Panc1 (cell line): ENCODE measurements around the gene EHD1. TPM values are rescaled to one million over a fixed set of nuclear protein-coding genes. Genes with fewer than 3 reads are reported as not detected.

Experiments used
- ATAC-seq: fragments of 200-7000 bp; cut with Tn5 transposase; 2 replicates; pipeline ENCODE4 v1.9.1; 2020; ENCODE audit warnings: mild to moderate bottlenecking, moderate library complexity
- BruUV-seq: library from RNA; stranded (reverse); fragments of 400-500 nt; replicated peaks from 2 replicates; lab custom pipeline; 2021; lab: Mats Ljungman, UMichigan
- CTCF ChIA-PET: fragments of 300-600 bp; sonication (Branson Sonifier 250); formaldehyde crosslinking; loops from one replicate; lab custom pipeline; 2022; ENCODE audit warnings: antibody characterized with exemption; lab: Charles Lee
- POLR2A ChIA-PET: fragments of 300-600 bp; sonication (Branson Sonifier 250); formaldehyde crosslinking; loops from one replicate; lab custom pipeline; 2022; ENCODE audit warnings: antibody characterized with exemption; lab: Charles Lee
- DNase-seq: peaks from one replicate; pipeline ENCODE4 v3.0.0-alpha.2; 2010; ENCODE audit warnings: low read depth, low spot score
- H3K27ac ChIP-seq: 2 replicates; pipeline ENCODE4 v1.5.1; 2011; ENCODE audit warnings: mild to moderate bottlenecking, low read length, inconsistent platforms
- H3K27me3 ChIP-seq: fragments of 200-500 bp; sonication (Bioruptor generic); 2 replicates; pipeline ENCODE4 v1.6.0; 2014; ENCODE audit warnings: low read length, inconsistent platforms; ENCODE audit not compliant: control insufficient read depth, insufficient read depth
- H3K36me3 ChIP-seq: fragments of 200-500 bp; sonication (Bioruptor generic); 2 replicates; pipeline ENCODE4 v1.5.1; 2014; ENCODE audit warnings: inconsistent platforms, mild to moderate bottlenecking, low read length, moderate library complexity; ENCODE audit not compliant: control insufficient read depth, insufficient read depth
- H3K4me1 ChIP-seq: 2 replicates; pipeline ENCODE4 v1.5.1; 2011; ENCODE audit warnings: inconsistent platforms, mild to moderate bottlenecking, low read length, moderate library complexity; ENCODE audit not compliant: control insufficient read depth, insufficient read depth
- H3K4me3 ChIP-seq, 2 experiments: 2 replicates each; pipeline ENCODE4 v1.5.1; 2011 to 2012; ENCODE audit warnings: low read depth in 2 of 2, low read length in 2 of 2, mild to moderate bottlenecking in 2 of 2, inconsistent platforms in 1 of 2, moderate library complexity in 1 of 2
- H3K9me3 ChIP-seq: fragments of 200-500 bp; sonication (Bioruptor generic); 2 replicates; pipeline ENCODE4 v1.5.1; 2014; ENCODE audit warnings: low read depth, mild to moderate bottlenecking, inconsistent platforms, low read length, moderate library complexity; ENCODE audit not compliant: control insufficient read depth, insufficient read depth
- CTCF ChIP-seq: fragments of 450-650 bp; IDR thresholded peaks from 2 replicates; pipeline ENCODE4 v1.5.1; 2017; ENCODE audit warnings: mild to moderate bottlenecking
- POLR2AphosphoS5 ChIP-seq: IDR thresholded peaks from 2 replicates; pipeline ENCODE4 v1.6.1; 2012; ENCODE audit warnings: mild to moderate bottlenecking, low read depth, low read length, moderate library complexity
- REST ChIP-seq, 2 experiments: IDR thresholded peaks; 2 replicates each; pipeline ENCODE4 v1.6.1; 2011 to 2012; ENCODE audit warnings: low read depth in 2 of 2, control low read depth in 1 of 2, low read length in 1 of 2, mild to moderate bottlenecking in 1 of 2, moderate library complexity in 1 of 2; ENCODE audit not compliant: insufficient read depth in 1 of 2
- SIN3A ChIP-seq: IDR thresholded peaks from 2 replicates; pipeline ENCODE4 v1.6.1; 2012; ENCODE audit warnings: low read depth, mild to moderate bottlenecking, low read length, moderate library complexity, borderline replicate concordance; ENCODE audit not compliant: insufficient read depth
- TCF7L2 ChIP-seq: IDR thresholded peaks from 2 replicates; pipeline ENCODE4 v1.6.1; 2011; ENCODE audit warnings: mild to moderate bottlenecking, low read depth, low read length, inconsistent platforms
- in situ Hi-C: cut with HindIII; loops from 2 replicates; pipeline ENCODE4 v1.10.0; 2016; ENCODE audit warnings: low sequenced_read_pairs, low pct_unique_long_range_greater_than_20kb
- intact Hi-C: fragments of 100-400 bp; cut with micrococcal nuclease; formaldehyde crosslinking; loops from one replicate; pipeline ENCODE4 v1.10.0; 2022; ENCODE audit not compliant: unreplicated experiment
- total RNA-seq: library from RNA; stranded (reverse); gene quantifications from one replicate; pipeline ENCODE4 v1.2.1, GENCODE V29; 2021; ENCODE audit not compliant: unreplicated experiment

The EHD1 gene
- total RNA-seq, 1 experiment from 2014 or later, result 186 TPM

DNA sequence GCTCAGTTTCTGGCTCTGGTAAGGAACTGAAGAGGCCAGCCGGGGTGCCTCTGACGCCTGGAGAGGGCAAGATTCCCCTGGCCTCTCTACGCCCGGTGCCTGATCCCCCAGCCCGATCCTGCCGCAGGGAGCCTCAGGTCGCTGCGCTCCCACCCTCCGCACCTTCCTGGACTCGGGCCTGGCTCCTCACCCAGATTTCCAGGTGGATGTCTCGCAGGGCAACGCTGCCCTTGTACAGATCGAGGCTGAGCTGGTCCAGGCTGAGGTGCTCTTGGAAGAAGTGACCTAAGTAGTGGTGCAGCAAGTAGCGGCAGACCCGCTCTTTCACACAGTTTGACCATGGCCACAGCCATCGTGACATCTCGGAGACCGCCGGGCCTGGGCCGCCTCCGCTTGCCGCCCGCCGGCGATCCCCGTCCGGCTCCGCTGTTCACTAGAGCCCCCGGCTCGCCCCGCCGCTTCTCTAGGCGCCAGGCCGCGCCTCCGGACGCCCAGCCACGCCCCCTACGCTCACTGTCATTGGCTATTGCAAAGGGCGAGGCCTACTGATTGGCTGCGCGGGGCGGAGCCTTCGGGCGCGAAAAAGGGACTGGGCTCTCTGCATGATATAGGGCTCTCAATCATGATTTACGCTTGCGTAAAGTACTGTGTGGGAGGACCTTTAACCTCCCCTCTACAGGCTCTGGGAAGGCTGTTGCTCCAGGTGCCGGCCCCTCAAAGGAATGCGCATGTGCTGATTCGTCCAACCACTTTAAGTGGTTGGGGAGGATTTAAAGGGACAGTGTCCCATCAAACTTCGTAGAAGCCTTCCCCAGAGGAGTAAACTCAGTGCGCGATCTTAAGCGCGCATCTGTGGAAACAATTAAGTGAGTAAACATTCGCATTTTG is 38.6 kb upstream of the EHD1 start, which contains the start of gene ATG2A:
ATG2A (minus strand) TSS at position 435 of the 888 bp plus-strand sequence; CDS start at position 361, 74 bp downstream.
- CTCF ChIA-PET, result interaction anchor here (0.6 to 0.9 kb wide), 2 partner anchors 29 to 154 kb away, joined by 4 to 7 read pairs; no protein-coding TSS in a partner anchor
- TF ChIP-seq SIN3A (peak; percentile 92; the same call in 1 of the 2 replicates), REST (IDR thresholded peaks at IDR 0.05; ENCODE audit: insufficient read depth in 1 of 2, low read depth in 2 of 2, low read length in 1 of 2) (no peak), CTCF (no peak), TCF7L2 (peak; percentile 98), POLR2AphosphoS5 (peak; percentile 74)
- intact Hi-C loops, result no loop called here
- DNase-seq (peak; percentile 99), ATAC-seq (peak; percentile 98)
- in situ Hi-C loops, result no loop called here
- POLR2A ChIA-PET, result no interaction called here
- Histone ChIP-seq H3K9me3 (no peaks in the 10 kb centered on the region), H3K27me3 (no peaks in the 10 kb centered on the region), H3K36me3 (no peaks in the 10 kb centered on the region; the same call in 1 of the 2 replicates), H3K4me3 (peak within 1 kb of the TSS; percentile 90 to 97), H3K4me1 (peaks cover 19% of the 10 kb centered on the region), H3K27ac (peak within 1 kb of the TSS; percentile 97)
- BruUV-seq, result no TSS peak

DNA sequence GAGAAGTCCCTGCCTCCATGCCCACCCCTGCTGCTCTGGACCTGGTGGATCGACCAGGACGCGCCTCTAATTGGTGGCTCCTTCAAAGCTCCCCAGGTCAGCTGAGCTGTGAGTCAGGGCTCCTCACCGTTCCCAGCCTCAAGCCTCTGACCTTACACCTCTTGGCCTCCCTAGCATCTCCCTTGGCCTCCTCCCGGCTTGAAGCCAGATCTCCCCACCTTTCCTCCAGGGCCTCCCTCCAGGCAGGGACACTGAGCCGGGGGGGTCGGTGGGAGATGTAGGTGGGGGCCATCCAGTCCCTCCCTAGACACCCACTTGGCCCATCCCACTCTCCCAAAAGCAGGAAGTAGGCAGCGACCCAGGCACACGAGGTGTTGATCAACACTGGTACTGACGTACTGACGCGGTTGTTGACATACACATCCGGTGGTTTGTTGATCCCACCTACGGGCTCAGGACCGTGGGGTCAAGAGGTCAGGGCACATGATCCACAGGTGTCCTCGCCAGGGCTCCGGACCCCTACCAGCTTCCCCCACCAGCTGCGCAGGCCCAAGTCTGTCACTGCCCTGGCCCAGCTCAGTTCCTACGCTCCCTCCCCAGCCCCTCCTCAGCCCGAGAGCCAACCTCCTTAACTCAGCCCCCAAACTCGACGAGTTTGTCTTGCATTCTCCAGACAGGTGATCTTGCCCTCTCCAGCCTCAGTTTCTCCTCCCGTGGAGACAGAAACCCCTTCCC is 37.8 kb upstream of the EHD1 start:
- H3K27ac ChIP-seq, result peak overlapping the region; percentile 87
- no peaks in the 10 kb centered on the region for H3K27me3 ChIP-seq
- intact Hi-C loops (no loop called here), in situ Hi-C loops (no loop called here)
- DNase-seq (peak; percentile 51), ATAC-seq (peak; percentile 29; the same call in 1 of the 2 replicates)
- peaks cover 3% of the 10 kb centered on the region; the same call in 1 of the 2 replicates for H3K36me3 ChIP-seq
- ChIA-PET CTCF (interaction anchor here (0.9 to 1.0 kb wide), 3 partner anchors 28 to 81 kb away, joined by 3 to 10 read pairs (median 4); partner anchors contain the start of gene BATF2), POLR2A (interaction anchor here (0.6 kb wide), 2 partner anchors 42 to 55 kb away, joined by 3 to 5 read pairs; no protein-coding TSS in a partner anchor)
- H3K9me3 ChIP-seq, result no peaks in the 10 kb centered on the region
- peak overlapping the region; percentile 90 to 97 for H3K4me3 ChIP-seq
- BruUV-seq, result no TSS peak
- no peak for TF ChIP-seq POLR2AphosphoS5
- peak; percentile 98; the same call in 1 of the 2 replicates for TF ChIP-seq SIN3A
- H3K4me1 ChIP-seq, result peaks cover 19% of the 10 kb centered on the region
